ENCODE results near the gene HOXA11.
A peak's percentile ranks its signal among the peaks of the same experiment; 100 is the strongest.

The HOXA11 gene

DNA sequence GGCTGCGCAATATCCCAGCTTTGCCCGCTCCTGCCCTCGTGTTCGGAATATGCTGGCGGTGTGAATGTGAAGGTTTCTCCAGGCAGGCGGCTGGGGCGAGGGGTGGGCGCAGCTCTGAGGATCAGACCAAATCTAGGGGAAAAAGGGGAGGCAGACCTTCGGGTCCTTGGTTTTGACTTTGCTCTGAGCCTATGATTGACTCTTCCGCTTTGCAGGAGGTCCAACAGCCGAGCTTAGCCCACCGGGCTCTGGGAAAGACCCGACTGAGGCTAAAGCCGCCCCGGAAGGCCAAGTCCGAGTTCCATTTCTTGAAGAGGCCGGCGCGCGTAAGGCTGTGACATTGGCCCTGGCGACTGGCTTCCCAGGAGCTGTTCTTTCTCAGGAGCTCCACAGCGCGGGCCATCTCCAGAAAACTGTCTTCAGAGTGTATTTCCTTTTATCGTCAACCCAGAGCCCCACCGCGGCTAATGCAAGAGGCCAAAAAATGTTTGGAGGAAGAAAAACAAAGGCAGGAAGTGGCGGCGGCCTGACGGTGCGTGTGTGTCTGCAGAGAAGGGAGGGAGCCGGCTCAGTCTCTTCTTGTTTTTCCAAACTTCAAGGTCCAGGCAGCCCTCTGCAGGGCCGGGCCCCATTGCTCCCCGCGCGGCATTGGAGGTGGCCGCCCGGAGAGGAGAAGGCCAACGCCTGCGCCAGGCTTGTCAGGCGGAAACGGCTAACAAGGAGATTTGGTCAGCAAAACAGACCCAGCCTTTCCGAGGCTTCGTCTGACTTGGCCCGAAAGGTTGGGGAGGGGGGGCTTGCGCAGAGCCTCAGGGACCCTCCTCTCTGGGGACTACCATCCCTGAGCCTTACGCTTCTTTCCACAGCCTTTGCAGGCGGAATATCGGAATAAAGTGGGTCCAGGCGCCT lies 3.6 kb upstream of the HOXA11 start:
- TF ChIP-seq, protein P1, sequence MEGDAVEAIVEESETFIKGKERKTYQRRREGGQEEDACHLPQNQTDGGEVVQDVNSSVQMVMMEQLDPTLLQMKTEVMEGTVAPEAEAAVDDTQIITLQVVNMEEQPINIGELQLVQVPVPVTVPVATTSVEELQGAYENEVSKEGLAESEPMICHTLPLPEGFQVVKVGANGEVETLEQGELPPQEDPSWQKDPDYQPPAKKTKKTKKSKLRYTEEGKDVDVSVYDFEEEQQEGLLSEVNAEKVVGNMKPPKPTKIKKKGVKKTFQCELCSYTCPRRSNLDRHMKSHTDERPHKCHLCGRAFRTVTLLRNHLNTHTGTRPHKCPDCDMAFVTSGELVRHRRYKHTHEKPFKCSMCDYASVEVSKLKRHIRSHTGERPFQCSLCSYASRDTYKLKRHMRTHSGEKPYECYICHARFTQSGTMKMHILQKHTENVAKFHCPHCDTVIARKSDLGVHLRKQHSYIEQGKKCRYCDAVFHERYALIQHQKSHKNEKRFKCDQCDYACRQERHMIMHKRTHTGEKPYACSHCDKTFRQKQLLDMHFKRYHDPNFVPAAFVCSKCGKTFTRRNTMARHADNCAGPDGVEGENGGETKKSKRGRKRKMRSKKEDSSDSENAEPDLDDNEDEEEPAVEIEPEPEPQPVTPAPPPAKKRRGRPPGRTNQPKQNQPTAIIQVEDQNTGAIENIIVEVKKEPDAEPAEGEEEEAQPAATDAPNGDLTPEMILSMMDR (IDR thresholded peaks at IDR 0.05; ENCODE audit: low read depth, low read length): no peak
- TF ChIP-seq, protein P2, sequence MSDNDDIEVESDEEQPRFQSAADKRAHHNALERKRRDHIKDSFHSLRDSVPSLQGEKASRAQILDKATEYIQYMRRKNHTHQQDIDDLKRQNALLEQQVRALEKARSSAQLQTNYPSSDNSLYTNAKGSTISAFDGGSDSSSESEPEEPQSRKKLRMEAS (IDR thresholded peaks at IDR 0.05; ENCODE audit: low read depth, low read length): peak; percentile 64
- TF ChIP-seq POLR2A (IDR thresholded peaks at IDR 0.05; ENCODE audit: extremely low read depth, insufficient read length): peak; percentile 30
- peak; percentile 54 for TF ChIP-seq MYC (IDR thresholded peaks at IDR 0.05; ENCODE audit: low read depth, low read length)
- DNase-seq (ENCODE audit: low read depth): peak; percentile 91
- peak overlapping the region; percentile 75 for H3K4me3 ChIP-seq (ENCODE audit: low read depth, low read length)

DNA sequence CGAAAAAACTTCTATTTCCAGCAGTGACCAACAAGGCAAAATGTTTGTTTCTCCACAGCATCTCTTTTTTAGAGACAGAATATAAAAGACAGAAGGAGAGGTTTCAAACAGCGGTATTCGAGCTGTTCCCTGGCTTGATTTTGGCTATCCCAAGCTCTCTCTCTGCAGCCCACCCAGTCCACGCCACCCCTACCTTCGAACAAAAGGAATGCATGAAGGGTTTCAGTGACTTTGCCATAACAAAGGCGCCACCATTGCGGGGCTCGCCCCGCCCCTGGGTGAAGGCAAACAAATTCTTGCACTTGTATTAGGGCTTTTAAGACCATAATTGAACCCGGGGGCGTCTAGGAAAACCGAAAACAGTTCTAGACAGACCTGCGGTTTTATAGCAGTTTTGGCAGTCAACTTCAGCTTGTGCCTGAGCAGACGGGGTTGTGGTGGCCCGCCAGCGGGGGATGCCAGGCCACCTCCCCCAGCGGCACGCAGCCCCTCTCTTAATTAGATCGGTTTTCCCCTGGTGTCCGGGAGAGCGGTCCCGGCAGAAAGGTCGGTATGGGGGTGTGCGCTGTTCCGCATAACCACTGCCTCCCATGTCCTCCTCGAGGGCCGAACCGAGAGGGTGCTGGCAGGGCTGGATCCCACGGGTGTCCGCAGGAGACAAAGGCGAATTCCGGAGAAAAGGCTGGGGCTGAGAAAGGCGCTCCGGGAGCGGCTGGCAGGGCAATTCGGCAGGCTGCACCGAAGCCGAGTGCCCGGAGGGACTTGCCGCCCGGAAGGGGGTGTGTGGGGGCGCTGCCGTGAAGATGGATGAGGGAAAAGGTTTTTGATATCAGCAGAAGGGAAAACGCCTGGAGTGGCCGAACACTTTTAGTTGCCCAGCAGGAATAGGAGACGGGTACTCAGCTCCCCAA lies 2.7 kb upstream of the HOXA11 start:
- DNase-seq (ENCODE audit: low read depth): peak; percentile 84
- peak overlapping the region; percentile 75 for H3K4me3 ChIP-seq (ENCODE audit: low read depth, low read length)

DNA sequence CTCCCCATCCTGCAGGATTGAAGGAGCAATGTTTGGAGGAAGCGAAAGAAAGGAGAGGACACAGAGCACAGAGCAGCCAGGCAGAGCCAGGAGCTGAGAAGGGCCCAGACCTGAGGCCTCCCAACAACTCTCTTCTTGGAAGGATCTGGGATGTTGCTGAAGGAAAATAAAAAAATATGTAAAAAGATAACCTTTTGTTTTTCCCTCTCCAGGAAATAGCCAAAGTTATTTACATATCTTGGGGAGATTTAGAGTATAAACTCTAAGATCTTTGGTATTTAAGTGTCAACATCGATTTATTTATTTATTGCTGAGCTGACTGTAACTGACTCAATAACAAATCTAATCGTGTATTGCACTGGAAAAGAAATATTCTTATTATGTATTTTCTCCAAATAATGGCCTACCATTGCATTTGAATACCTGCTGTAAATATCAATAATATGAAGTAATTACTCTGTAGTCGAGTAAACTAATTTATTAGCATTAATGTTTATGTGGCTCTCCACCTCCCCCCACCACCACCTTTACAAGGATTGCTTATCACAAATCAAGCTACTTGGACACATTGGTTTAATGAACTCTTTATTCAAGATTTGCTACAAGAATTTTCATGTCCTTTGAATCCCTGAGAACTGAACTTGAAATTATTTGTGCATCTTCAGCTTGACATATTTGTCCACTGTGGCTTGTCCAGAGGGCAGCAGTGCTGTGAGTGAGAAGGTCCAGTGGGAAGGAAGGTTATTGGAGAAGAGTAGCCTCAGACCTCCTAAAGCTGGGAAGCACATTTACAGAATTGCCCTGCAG lies 1.8 kb upstream of the HOXA11 start:
- DNase-seq (ENCODE audit: low read depth): peak; percentile 22
- H3K4me3 ChIP-seq (ENCODE audit: low read depth, low read length): peak overlapping the region; percentile 75
- TF ChIP-seq MYC (IDR thresholded peaks at IDR 0.05; ENCODE audit: low read depth, low read length) (no peak), POLR2A (IDR thresholded peaks at IDR 0.05; ENCODE audit: extremely low read depth, insufficient read length) (no peak)
- TF ChIP-seq, protein P2 (IDR thresholded peaks at IDR 0.05; ENCODE audit: low read depth, low read length): no peak
- TF ChIP-seq, protein P1 (IDR thresholded peaks at IDR 0.05; ENCODE audit: low read depth, low read length): no peak

More for the DNA sequence above, 2.7 kb upstream of the HOXA11 start:
- TF ChIP-seq POLR2A (IDR thresholded peaks at IDR 0.05; ENCODE audit: extremely low read depth, insufficient read length) (no peak), MYC (IDR thresholded peaks at IDR 0.05; ENCODE audit: low read depth, low read length) (peak; percentile 46; the same call in 1 of the 2 replicates)
- TF ChIP-seq, protein P1 (IDR thresholded peaks at IDR 0.05; ENCODE audit: low read depth, low read length): peak; percentile 5

DNA sequence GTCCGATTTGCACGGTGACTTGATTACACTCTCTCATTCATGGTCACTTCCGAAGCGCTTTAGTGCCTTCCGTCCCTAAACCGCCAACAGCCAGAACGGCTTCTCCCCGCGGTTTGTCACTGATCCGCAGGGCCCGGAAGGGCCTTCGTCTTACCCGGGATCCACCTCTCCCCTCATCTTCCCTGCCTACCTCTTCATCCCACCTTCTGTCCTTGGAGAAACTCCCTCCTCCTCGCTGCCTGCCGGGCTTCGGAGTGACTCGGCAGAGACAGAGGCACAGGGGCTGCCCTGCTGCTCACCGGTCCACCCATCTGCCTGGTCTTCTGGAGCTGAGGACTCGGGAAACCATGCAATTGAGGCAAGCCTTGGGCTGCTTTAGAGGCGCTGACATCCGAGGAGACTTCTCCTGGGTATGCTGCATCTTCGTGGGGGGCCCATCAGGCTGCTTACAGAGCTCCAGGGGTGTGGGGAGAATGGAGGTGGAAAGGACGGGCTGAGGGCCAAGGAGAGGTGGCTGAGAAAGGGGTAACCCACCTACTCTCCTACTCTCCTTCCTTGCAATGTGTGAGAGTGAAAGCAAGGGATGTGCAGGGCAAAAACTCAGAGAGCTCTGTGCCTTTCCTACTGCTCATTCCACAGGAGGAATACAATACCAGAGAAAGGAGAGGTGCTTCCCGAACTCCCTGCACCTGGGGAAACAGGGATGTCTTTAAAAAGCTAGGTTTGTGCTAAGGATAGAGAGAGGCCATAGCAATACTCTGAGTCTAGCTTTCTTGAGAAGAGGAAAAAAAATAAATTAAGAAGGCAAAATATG lies 1.0 kb upstream of the HOXA11 start:
- TF ChIP-seq, protein P2 (IDR thresholded peaks at IDR 0.05; ENCODE audit: low read depth, low read length): no peak
- TF ChIP-seq, protein P1 (IDR thresholded peaks at IDR 0.05; ENCODE audit: low read depth, low read length): no peak
- TF ChIP-seq MYC (IDR thresholded peaks at IDR 0.05; ENCODE audit: low read depth, low read length) (no peak), POLR2A (IDR thresholded peaks at IDR 0.05; ENCODE audit: extremely low read depth, insufficient read length) (no peak)
- peak; percentile 46 for DNase-seq (ENCODE audit: low read depth)
- H3K4me3 ChIP-seq (ENCODE audit: low read depth, low read length): peak overlapping the region; percentile 77
